Stimulated activated CD8-positive, alpha-beta memory T cell treated with anti-CD3 and anti-CD28 coated beads, Interleukin-4, amount 100 ng/mL, for 24 hours (primary cell): Measurements from ENCODE around the gene OGG1.

ENCODE experiments used
- DNase-seq: peaks from one replicate; pipeline ENCODE4 v3.0.0-alpha.2; 2020; ENCODE audit warnings: low read depth

OGG1 gene

DNA sequence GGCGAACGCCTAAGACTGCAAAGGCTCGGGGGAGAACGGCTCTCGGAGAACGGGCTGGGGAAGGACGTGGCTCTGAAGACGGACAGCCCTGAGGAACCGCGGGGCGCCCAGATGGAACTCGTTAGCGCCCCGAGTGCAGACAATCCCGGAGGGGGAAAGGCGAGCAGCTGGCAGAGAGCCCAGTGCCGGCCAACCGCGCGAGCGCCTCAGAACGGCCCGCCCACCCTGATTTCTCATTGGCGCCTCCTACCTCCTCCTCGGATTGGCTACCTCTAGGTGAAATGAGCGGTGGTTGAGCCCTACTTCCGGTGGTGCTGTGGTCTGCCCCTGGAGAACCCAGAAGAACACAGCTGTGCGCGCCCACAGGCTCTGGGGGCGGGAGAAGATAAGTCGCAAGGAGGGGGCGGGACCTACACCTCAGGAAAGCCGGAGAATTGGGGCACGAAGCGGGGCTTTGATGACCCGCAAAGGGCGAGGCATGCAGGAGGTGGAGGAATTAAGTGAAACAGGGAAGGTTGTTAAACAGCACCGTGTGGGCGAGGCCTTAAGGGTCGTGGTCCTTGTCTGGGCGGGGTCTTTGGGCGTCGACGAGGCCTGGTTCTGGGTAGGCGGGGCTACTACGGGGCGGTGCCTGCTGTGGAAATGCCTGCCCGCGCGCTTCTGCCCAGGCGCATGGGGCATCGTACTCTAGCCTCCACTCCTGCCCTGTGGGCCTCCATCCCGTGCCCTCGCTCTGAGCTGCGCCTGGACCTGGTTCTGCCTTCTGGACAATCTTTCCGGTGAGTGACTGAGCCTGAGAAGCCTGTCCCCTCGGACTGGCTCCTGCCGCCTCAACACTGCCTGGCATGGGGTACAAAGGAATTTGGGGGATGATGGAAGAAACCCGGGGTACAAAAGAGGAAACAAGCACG is at the start of gene OGG1:
Gene OGG1, plus strand, starts transcription at position 308 of the 911 bp plus-strand sequence. Its CDS starts 335 bp downstream, at position 643.
- peak; percentile 94 for DNase-seq

DNA sequence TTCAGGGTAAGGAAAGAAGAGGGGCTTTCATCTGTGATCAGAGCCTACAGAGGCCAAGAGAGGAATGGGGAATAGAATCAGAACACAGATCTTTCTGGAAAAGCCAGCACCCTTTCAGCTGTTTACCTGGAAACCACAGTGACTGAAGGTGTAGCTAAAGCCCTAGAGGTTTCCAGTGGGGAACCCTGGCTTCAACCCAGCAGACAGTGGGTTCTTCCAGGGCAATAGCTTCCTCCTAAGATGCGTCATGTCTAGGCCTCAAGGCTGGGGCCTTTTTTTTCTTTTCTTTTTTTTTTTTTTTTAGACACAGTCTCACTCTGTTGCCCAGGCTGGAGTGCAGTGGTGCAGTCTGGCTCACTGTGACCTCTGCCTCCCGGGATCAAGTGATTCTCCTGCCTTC is 49.2 kb upstream of the OGG1 start:
- no peak for DNase-seq

DNA sequence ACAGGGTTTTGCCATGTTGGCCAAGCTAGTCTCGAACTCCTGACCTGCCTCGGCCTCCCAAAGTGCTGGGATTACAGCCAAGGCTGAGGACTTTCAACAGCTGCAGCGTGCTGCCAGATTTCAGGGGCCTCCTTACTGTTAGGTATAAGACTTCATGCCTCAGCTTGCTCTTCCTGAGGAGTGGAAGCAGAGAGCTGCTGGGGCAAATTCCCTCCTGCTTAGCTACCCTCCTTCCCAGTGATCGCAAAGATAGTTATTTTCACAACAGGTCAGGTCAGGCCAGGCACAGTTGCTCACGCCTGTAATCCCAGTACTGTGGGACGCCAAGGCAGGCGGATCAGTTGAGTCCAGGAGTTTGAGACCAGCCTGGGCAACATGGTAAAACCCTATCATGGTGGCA is 48.7 kb upstream of the OGG1 start:
- no peak for DNase-seq

DNA sequence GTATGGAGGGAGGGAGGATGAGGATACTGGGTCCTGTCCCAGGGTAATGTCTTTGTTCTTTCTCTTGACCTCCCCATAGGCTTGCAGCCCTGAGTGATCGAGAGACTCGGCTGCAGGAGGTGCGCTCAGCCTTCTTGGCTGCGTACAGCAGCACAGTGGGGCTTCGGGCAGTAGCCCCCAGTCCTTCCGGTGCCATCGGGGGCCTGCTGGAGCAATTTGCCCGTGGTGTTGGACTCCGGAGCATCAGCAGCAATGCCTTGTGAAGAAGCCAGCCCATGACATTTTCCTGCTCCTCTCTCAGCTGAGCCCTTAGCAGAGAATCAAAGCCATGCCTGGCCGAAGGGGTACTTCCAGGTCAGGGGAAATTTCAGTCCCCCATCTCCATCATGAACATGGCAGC is 48.0 kb upstream of the OGG1 start:
- no peak for DNase-seq

DNA sequence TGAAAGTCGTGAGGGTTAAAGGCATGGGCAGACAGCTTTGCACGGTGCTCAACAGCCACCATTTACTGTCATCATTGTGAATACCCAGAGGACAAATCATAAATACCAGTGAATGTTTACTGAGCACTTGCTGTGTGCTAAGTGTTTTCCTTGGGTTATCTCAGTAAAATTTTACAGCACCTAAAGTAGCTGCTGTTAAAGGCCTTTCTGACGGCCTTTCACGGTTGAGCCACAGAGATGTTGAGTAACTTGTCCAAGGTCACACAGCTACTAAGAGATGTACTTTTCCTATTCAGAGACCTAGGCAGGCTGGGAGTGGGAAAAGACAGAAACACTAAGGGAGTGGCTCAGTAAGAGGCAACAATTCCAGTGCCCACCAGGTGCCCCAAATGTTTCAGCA is 46.5 kb upstream of the OGG1 start:
- DNase-seq = no peak

DNA sequence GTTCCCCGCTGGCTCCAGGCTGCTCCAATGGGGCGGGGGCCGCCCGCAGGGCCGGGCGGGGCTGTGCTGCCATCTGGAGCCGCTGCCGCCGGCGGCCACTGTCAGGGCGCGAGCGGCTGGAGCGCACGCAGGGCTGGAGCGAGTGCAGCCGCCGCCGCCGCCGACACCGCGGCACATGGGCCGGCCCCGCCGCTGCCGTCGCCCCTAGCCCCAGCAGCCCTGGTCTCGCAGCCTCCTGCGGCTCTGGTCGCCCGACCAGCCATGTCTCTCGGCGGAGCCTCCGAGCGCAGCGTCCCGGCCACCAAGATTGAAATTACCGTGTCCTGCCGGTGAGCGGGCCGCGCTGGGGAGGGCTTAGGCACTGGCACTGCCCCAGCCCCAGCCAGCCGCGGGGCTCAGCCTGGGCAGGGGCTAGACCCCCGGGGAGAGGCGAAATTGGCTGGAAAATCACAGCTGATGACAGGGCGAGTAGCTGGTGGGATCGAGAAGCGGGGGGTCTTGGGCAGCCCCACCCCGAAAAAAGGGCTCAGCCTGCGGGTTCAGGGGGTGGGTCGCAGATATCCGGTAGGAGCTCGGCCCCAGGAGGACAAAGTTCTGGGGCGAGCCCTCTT is 45.9 kb upstream of the OGG1 start, which contains the start of gene CPNE9:
Gene CPNE9, plus strand, starts transcription at position 98 of the 611 bp plus-strand sequence. Its CDS starts 164 bp downstream, at position 262.
- no peak for DNase-seq

DNA sequence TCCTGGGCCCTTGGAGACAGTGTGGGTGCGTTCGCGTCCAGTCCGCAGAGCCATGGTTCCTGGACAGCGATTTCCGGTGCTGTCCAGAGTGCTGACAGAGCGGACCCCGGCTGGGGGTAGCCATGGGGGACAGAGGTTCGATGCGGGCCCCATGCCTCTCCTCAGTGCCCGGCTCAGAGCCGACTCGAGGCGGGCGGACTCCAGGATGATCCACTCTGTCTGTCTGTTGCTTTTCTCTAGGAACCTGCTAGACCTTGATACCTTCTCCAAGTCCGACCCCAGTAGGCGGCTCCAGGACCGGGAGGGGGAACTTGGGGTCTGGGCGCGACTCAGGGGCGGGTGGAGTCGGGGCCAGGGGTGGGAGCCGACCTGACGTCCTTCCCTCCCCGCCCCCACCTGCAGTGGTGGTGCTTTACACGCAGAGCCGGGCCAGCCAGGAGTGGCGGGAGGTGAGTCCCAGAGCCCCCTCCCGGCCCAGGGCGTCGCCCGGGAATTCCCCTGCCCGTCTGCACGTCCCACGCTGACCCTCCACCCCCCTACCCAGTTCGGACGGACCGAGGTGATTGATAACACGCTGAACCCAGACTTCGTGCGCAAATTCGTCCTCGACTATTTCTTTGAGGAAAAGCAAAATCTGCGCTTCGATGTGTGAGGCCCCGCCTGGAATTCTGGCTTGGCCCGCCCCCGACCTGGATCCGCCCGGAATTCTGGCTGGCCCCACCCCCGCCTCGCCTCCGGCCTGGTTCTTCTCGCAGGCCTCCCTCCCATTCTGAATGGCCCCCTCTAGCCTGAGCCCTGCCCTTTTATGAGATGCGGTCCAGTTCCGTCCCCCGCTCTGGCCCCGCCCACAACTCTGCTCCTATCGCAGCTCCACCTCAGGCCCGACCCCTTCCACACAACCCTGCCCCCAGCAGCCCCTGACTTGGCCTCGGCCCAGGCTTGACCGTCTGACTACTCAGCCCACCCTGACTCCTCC is 45.1 kb upstream of the OGG1 start:
- DNase-seq = no peak

DNA sequence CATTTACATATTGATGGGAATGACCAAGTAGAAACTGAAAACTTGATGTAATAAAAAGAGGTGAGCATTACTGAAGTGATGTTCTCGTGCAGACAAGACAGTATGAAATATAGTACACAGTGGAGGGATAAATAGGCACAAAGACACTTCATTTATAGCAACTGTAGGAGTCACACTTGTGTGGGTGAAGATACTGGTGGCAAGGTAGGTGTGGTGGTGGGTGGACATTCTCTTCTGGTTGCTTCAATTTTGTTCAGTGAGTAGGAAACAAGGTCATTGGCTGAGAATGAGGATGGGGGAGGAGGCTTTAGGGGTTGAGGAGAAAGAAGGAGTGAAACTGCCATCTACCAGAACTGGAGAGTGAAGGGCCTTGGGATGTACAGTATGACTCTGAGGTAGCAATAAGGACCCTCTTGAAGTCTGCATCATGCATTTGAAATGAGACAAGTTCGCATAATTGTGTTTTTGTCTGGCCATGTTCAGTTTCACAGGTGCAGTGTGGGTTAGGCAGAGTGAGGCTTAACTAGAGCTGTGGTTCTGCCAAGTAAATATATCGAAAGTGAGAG is 39.5 kb upstream of the OGG1 start:
- no peak for DNase-seq

DNA sequence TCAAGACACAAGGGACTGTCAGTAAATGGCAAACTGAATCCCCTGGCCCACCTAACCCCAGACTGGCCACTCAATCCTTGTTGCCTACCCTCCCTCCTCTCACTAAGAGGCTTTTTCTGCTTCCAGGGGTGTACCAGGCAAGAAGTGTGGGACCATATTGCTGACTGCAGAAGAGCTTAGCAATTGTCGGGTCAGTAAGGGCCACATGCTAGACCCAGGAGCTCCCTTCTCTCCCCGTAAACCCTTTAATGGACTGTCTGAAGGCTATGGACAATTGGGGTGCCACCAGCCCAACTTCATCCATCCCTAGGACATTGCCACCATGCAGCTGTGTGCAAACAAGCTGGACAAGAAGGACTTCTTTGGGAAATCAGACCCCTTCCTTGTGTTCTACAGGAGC is 37.3 kb upstream of the OGG1 start:
- no peak for DNase-seq

DNA sequence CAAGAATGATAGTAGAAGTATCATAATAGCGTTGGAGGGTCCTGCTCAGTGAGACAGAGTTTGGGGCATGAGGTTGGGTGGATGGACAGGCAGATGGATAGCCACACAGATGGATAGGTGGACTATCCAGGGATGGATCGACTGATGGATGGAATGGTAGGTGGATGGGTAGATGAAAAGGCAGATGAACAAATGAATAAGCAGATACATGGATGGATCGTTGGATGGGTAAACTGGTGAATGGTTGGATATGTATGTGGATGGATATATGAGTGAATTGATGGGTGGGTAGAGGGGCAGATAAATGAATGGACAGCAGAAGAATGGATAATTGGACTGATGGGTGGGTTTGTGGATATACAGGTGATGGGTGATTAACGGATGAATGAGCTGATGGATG is 36.6 kb upstream of the OGG1 start:
- DNase-seq = no peak

DNA sequence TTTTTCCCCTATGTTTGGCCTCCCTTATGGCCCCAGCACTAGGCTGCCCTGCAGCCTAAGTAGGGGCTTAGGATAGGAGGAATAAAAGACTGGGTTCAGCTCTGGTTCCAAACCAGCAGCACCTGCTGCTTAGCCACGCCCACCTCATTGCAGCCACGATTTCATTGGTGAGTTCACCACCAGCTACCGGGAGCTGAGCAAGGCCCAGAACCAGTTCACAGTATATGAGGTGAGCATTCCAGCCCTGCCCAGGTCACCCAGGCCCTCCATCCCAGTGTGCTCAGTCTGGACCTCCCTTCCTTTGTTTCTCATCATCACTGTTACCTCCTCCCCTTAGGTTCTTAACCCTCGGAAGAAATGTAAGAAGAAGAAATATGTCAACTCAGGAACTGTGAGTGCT is 34.6 kb upstream of the OGG1 start:
- no peak for DNase-seq

DNA sequence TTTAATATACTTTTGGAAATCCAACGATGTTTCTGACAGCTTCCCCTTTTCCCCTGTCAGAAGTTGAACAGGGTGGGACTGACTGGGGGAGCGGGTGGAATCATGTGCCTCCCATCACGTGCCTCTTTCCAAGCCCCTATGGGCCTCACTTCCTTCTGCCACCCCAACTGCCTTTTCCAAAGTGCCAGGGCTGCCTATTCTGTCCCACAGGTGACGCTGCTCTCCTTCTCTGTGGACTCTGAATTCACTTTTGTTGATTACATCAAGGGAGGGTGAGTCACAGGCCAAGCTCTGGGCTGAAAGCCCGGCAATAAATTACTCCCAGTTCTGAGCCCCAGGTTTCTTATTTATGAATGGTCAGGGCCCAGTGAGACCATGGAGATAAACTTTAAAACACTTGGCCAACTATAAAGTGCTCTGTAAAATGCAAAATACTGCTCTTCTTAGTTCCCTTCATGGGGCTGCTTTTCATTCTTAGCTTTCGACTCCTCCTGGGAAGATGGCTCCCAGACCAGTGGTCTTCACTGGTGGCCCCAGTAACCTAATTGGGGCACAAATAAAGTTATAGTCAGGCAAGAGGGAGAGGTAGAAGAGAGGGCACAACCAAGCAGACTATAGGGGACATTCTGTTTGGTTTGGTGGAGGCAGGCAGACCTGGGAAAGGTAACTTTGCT is 33.9 kb upstream of the OGG1 start:
- no peak for DNase-seq

DNA sequence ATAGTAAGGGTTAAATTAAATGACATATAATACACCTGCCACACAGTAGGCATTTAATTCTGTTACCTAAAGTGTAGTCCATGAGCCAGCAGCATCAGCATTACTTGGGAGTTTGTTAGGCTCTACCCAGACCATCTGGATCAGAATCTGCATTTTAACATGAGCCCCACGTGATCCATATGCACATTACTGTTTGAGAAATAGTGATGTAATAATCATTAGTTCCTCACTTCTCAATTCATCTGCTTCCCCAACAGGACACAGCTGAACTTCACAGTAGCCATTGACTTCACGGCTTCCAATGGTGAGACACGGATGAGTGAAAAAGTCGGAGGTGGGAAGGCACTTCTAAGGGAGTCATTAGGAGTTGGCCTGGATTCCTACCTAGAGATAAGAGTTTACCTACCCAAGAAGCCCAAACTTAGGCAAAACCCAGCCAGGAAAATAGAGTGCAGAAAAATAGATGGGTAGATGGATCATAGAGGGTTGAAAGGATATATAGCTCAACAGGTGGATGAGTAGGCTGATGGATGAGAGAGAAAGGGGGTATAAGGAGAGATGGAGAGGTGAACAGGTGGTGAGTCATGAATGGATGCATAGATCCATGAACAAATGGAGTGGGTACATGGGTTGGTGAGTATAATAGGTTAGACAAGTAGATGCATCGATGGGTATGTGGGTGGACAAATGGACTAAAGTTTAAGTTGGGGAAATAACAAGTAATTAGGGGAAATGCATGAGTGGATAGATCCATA is 32.8 kb upstream of the OGG1 start:
- DNase-seq = no peak

DNA sequence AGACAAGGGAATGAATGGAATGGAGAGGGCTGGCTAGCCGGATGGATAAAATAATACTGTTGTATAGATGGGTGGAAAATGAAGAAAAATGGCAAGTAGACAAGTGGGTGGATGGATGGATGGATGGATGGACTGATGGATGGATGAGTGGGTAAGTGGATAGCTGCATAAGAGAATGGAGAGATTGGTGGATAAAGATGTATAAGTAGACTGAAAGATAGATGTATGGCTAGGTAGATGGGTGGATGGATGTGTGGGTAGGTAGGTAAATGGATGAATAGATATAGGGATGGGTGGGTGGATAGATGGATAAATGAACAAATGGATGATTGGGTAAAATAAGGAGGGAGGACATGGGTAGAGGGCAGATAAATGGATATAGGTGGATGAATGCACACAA is 32.2 kb upstream of the OGG1 start:
- DNase-seq = no peak

DNA sequence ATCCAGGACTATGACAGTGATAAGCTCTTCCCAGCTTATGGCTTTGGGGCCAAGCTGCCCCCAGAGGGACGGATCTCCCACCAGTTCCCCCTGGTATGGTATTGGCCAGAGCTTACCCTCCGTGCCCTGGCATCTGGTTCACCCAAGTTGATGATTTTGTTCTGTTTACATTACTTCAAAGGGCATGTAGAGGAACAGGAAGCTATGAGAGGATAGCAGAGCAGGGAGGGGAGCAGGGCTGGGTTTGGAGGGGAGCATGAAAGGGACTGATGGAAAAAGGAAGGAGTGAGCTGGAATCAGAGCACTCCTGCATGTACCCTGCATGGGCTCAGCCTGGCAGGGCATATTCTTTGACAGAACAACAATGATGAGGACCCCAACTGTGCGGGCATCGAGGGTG is 31.6 kb upstream of the OGG1 start:
- DNase-seq = no peak

DNA sequence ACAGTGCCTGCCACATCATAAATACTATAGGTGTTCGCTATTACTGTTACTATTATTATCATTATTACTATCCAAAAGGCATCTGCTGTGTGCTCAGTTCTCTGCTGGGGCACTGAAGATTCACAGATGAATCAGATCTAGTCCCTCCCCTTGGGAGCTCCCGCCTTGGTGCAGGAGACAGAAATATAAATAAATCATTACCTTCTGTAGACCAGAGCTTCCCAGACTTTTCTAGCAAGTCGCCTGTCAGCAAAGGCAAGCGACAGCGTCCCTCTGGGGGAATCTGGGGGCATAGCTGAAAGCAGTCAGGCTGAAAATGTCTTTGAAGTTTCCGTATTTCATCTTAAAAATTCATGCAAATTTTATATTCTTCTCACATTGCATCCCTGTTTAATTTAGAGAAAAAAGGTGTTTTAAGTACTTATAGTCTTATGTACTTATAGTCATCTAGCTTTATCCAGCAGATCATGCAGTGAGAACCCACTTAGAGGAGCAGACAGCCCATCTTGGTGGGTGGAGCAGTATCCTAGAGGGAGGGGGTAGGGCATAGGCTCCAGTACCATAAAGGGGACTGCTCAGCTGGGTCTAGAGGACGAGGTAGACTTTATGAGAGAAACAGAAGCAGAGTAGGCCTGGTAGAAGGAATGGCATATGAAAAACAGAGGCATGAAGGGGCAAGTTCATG is 28.6 kb upstream of the OGG1 start:
- DNase-seq = no peak

DNA sequence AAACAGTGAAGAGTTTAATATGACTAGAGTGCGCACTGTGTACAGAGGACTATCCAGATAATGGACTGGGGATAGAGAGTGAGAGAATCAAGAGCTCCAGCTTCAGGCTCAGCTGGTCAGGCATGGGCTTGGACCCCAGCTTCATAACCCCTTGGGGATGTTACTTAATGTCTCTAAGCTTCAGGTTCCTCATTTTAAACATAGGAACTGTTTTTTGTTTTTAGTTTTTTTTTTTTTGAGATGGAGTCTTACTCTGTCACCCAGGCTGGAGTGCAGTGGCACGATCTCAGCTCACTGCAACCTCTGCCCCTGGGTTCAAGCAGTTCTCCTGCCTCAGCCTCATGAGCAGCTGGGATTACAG is 28.1 kb upstream of the OGG1 start:
- DNase-seq = no peak

DNA sequence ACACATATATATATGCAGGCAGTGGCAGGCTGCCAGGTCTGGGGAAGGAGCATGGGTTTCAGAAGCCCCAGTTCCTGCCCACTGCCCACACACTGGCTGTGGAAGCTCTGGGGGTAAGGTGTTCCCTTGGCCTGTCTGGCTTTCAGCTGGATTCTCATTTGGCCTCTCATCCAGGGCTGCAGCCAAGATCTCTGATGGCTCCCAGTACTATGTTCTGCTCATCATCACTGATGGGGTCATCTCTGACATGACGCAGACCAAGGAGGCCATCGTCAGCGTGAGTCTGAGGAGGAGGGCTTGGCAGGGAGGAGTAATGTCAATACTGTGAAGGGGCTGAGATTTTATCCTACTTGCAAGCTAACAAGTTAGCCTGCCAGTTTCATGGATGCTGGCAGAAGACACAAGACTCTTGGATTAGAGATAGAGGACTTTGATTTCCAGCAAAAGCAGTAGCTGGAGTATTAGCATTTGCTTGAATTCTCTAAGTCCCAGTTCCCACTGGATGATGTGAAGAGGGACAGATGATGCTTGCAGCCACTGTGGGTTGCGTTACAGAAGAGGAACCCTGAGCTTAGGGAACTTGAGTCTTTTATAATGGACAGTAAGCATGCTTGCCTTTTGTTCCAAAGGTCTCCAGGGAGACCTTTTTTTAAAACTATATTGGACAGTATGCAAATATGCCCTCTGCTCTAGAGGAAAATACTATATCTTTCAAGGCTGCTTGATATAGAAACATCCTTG is 23.8 kb upstream of the OGG1 start:
- DNase-seq = no peak

DNA sequence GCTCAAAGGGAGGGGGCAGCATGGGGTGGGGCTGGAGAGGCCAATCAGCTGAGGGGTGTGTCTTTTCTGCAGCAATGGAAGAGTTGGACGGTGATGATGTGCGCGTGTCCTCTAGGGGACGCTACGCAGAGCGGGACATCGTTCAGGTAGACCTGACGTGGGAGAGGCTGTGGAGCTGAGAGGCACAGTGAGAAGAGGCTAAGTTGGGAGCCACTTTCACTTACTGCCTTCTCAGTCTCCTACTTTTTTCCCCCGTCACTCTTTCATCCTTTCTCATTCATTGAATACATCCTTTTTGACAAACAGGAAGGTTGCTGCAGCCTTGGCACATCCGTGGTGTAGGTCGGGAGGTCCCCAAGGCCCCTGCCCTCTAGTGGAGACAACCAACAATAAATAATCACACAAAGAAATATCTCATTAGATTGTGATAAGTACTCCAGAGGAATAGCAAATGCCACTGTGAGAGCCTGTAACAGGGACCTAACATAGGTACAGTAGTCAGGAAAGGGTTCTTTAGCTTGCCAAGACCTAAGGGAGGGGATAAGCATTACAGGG is 22.6 kb upstream of the OGG1 start:
- no peak for DNase-seq
